HG02623 (cell line): ENCODE measurements around the gene TENM3.
"Not testable (repeated sequence)": the region's sequence is repeated elsewhere in the genome, so short reads cannot be mapped to it uniquely, and the experiment has no call there.

Experiments used
- ATAC-seq: cut with Tn5 transposase; IDR thresholded peaks from one replicate; pipeline ENCODE4 v1.9.1; 2021; ENCODE audit warnings: moderate library complexity; ENCODE audit not compliant: unreplicated experiment

TENM3 gene

GRCh38 chr4:182386576-182386975, 143.4 kb downstream of the TENM3 start:
- not testable (repeated sequence) for ATAC-seq

GRCh38 chr4:182391111-182391684, 148.0 kb downstream of the TENM3 start:
- no peak for ATAC-seq

GRCh38 chr4:182394181-182394580, 151.0 kb downstream of the TENM3 start:
- ATAC-seq, result no peak

GRCh38 chr4:182400081-182400480, 156.9 kb downstream of the TENM3 start:
- ATAC-seq, result no peak

- ATAC-seq, result no peak
Observed at GRCh38 chr4:182400790-182401189, 157.6 kb downstream of the TENM3 start.

GRCh38 chr4:182404376-182404775, 161.2 kb downstream of the TENM3 start:
- no peak for ATAC-seq

GRCh38 chr4:182405087-182405486, 161.9 kb downstream of the TENM3 start:
- ATAC-seq, result no peak

- no peak for ATAC-seq
Observed at GRCh38 chr4:182409271-182409670, 166.1 kb downstream of the TENM3 start.

GRCh38 chr4:182411391-182411790, 168.2 kb downstream of the TENM3 start:
- ATAC-seq, result no peak

GRCh38 chr4:182413550-182413949, 170.3 kb downstream of the TENM3 start:
- no peak for ATAC-seq

- no peak for ATAC-seq
Observed at GRCh38 chr4:182415116-182415515, 171.9 kb downstream of the TENM3 start.

GRCh38 chr4:182416067-182416466, 172.9 kb downstream of the TENM3 start:
- no peak for ATAC-seq

- ATAC-seq, result no peak
Observed at GRCh38 chr4:182418054-182418734, 175.0 kb downstream of the TENM3 start.

GRCh38 chr4:182420189-182420588, 177.0 kb downstream of the TENM3 start:
- ATAC-seq, result no peak

GRCh38 chr4:182421753-182422152, 178.6 kb downstream of the TENM3 start:
- ATAC-seq, result no peak

- ATAC-seq, result no peak
Observed at GRCh38 chr4:182425302-182425701, 182.1 kb downstream of the TENM3 start.

GRCh38 chr4:182426901-182427300, 183.7 kb downstream of the TENM3 start:
- ATAC-seq, result no peak

- no peak for ATAC-seq
Observed at GRCh38 chr4:182427554-182427953, 184.4 kb downstream of the TENM3 start.

- no peak for ATAC-seq
Observed at GRCh38 chr4:182429896-182430295, 186.7 kb downstream of the TENM3 start.

- no peak for ATAC-seq
Observed at GRCh38 chr4:182432819-182433218, 189.6 kb downstream of the TENM3 start.

- no peak for ATAC-seq
Observed at GRCh38 chr4:182434720-182435119, 191.5 kb downstream of the TENM3 start.

GRCh38 chr4:182435401-182435800, 192.2 kb downstream of the TENM3 start:
- ATAC-seq, result no peak

- no peak for ATAC-seq
Observed at GRCh38 chr4:182443070-182443469, 199.9 kb downstream of the TENM3 start.
